Measurements from ENCODE around the gene IMPDH2. TPM values are rescaled to one million over a fixed set of nuclear protein-coding genes. Genes with fewer than 3 reads are reported as not detected.

Gene IMPDH2
- total RNA-seq, 1 donor from 2014 or later = 264 TPM

DNA sequence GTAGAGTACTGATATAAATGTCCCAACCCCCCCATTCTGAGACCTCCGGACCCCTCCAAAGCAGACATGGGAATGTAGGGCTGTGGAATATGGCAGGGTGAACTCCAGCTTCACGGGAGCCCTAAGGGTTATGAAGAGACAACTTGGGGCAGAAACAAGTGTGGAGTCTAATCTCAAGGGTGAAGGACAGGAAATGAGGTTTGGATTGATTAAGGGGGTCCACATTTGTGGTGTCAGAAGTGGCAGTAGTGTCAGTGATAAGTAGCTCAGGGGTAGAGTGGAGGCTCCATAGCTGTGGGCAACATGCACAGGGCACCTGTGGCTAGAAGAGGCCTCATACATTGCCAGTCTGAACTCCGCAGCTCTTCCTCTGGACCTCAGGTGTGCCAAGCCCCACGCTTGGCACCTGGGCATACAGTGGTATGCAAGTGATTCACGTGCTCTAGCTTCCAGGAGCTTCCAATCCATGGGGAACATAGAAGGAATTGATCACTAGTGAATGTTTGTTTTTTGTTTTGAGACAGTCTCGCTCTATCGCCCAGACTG is 43.3 kb downstream of the IMPDH2 start:
- intact Hi-C loops (cut with micrococcal nuclease) = no loop called here

DNA sequence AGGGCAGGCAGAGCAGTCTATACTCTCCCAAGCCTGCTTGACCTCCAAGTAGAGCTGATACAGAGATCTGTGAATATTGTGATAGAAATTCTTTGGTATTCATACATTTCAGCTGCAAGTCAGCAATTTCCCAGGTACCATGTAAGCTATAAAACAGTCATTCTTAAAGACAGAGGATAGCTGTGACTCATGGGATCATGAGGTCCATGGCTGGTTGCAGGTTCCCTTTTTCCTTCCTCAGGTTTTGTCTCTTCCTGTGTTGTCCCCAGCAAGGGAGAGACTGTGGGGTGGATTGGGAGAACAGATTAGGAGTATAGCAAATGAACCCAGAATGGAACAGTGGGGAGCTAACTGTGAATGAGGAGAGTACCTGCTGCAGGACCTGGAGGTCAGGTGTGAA is 44.5 kb downstream of the IMPDH2 start:
- intact Hi-C loops (cut with micrococcal nuclease) = no loop called here

DNA sequence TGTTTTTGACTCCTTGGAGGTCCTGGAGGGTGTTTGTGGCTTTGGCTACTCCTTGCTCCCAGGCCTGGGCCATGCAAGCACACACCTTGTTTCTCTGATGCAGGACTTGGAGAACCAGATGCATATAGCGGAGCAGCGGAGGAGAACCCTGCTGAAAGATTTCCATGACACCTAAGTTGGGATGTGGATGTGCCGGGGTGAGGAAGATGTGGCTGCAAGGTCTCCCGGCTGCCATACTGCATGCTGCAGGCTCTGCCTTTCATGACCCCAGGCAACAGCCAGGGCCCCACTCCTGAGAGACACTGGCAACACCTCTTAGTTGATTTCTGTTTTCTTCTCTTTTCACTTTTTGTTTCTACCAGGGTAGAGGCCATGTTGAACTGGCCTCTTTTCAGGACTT is 46.1 kb downstream of the IMPDH2 start:
- intact Hi-C loops (cut with micrococcal nuclease) = no loop called here

DNA sequence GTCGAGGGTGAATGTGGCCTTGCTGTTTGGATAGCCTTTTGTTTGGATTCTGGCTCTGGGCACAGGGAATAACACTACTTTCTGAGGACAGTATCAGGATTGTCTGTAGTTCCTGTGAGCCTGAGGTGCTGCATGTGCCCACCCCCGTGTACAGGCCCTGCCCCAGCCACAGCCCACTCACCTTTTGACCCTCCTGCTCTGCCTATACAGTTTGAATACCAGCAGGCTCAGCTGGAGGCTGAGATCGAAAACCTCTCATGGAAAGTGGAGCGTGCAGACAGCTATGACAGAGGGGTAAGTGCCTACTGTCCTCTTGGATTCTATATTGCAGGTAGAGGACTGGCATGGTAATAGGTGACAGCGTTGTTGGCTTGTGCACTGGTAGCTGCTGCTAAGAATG is 46.5 kb downstream of the IMPDH2 start:
- intact Hi-C loops (cut with micrococcal nuclease) = no loop called here

DNA sequence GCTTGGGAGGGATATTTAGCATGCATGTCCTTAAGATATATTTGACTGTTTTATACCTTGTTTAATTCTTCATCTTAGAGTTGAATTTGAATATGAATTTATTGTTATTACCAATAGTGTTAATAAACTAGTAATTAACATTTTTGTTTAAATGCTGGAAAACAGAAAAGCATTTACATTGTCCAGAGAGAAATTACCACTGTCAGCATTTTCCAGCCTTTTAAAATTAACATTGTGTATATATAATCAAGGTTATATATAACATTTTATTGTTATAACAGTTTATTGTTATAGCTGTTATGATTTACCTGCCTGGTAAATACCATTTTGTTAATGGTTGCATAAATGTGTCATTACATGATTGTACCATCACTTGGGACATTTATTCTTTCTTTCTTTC is 47.2 kb downstream of the IMPDH2 start:
- intact Hi-C loops (cut with micrococcal nuclease) = no loop called here

DNA sequence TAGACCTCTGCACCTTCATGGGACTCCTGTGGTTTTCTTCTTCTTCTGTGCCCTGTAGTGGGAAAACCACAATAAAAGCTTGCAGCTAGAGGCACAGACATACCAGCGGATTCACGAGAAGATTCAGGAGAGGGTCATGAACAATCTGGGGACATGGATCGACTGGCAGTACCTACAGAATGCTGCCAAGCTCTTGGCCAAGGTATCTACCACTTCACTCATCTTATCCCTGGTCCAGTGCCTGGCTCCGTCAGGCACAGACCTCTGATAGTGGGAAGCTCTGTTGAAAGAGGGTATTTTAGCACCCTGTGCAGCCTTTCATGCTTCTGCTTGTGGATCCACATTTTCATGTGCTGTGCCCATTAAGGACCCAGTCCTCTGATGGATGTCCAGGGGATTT is 48.9 kb downstream of the IMPDH2 start:
- intact Hi-C loops (cut with micrococcal nuclease) = no loop called here

DNA sequence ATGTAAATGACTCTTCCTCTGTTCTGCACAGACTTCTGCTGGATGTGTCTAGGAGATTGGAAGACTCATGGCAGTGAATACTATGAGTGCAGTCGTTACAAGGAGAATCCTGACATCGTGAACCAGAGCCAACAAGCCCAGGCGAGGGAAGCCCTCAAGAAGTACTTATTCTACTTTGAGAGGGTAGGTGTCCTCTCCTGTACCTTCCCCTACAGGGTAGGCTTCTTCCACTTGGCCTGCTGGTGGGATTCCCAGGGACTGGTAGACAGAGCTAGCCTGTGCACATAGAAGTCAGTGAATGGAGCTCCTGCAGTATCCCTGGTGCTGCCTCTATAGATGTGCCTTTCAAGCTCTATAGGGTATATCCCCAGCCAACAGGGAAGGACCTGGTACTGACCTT is 49.7 kb downstream of the IMPDH2 start:
- intact Hi-C loops (cut with micrococcal nuclease) = no loop called here

Other genes with a start within 250 kb of the IMPDH2 start
- 25.2 and 27.1 TPM in 2 replicates for gene PRKAR2A, start 181.5 kb downstream of the IMPDH2 start, total RNA-seq
- gene SLC25A20, start 130.5 kb downstream of the IMPDH2 start, total RNA-seq = 28.6 and 30.0 TPM in 2 replicates
- gene ARIH2, start 110.6 kb downstream of the IMPDH2 start, total RNA-seq = 114 and 119 TPM in 2 replicates
- 37.9 and 39.8 TPM in 2 replicates for gene P4HTM, start 39.2 kb downstream of the IMPDH2 start, total RNA-seq
- gene WDR6, start 22.0 kb downstream of the IMPDH2 start, total RNA-seq = 156 TPM in 2 replicates
- 21.9 and 23.7 TPM in 2 replicates for gene DALRD3, start 10.8 kb downstream of the IMPDH2 start, total RNA-seq
- 110 and 111 TPM in 2 replicates for gene NDUFAF3, start 7.3 kb downstream of the IMPDH2 start, total RNA-seq
- 138 and 147 TPM in 2 replicates for gene QRICH1, start 64.7 kb upstream of the IMPDH2 start, total RNA-seq
- 217 and 243 TPM in 2 replicates for gene QARS1, start 75.4 kb upstream of the IMPDH2 start, total RNA-seq
- 61.2 and 63.5 TPM in 2 replicates for gene USP19, start 91.4 kb upstream of the IMPDH2 start, total RNA-seq
- gene LAMB2, start 103.7 kb upstream of the IMPDH2 start, total RNA-seq = not detected in 2 replicates
- gene CCDC71, start 136.9 kb upstream of the IMPDH2 start, total RNA-seq = 23.4 and 24.0 TPM in 2 replicates
- 0.66 and 1.1 TPM in 2 replicates for gene KLHDC8B, start 142.2 kb upstream of the IMPDH2 start, total RNA-seq
- 11.6 and 12.7 TPM in 2 replicates for gene C3orf62, start 247.8 kb upstream of the IMPDH2 start, total RNA-seq